WTC11 (cell line): Measurements from ENCODE around the gene RMND5B. TPM values are rescaled to one million over a fixed set of nuclear protein-coding genes. Genes with fewer than 3 reads are reported as not detected.
A peak's percentile ranks its signal among the peaks of the same experiment; 100 is the strongest.

Experiments used
- ATF6 ChIP-seq: sonication (generic); formaldehyde crosslinking; IDR thresholded peaks from 2 replicates; pipeline ENCODE4 v1.8.1; 2023; ENCODE audit warnings: mild to moderate bottlenecking, missing genetic modification reagents
- CBFB ChIP-seq: sonication (generic); formaldehyde crosslinking; IDR thresholded peaks from 2 replicates; pipeline ENCODE4 v1.8.1; 2022; ENCODE audit warnings: mild to moderate bottlenecking, low read depth, missing genetic modification reagents
- ESRRA ChIP-seq: sonication (generic); formaldehyde crosslinking; IDR thresholded peaks from 2 replicates; pipeline ENCODE4 v1.8.1; 2022; ENCODE audit warnings: mild to moderate bottlenecking, missing genetic modification reagents, borderline replicate concordance
- FOXK1 ChIP-seq: sonication (generic); formaldehyde crosslinking; IDR thresholded peaks from 2 replicates; pipeline ENCODE4 v1.8.0; 2022; ENCODE audit warnings: mild to moderate bottlenecking, moderate library complexity, missing genetic modification reagents
- FOXP1 ChIP-seq: sonication (generic); formaldehyde crosslinking; IDR thresholded peaks from 2 replicates; pipeline ENCODE4 v1.8.0; 2022; ENCODE audit warnings: missing genetic modification reagents, mild to moderate bottlenecking, moderate library complexity, borderline replicate concordance
- FOXP4 ChIP-seq: sonication (generic); formaldehyde crosslinking; IDR thresholded peaks from 2 replicates; pipeline ENCODE4 v1.8.0; 2022; ENCODE audit warnings: mild to moderate bottlenecking, missing genetic modification reagents
- GABPB1 ChIP-seq: sonication (generic); formaldehyde crosslinking; IDR thresholded peaks from 2 replicates; pipeline ENCODE4 v1.8.1; 2023; ENCODE audit warnings: mild to moderate bottlenecking, missing genetic modification reagents
- IRF1 ChIP-seq: sonication (generic); formaldehyde crosslinking; IDR thresholded peaks from 2 replicates; pipeline ENCODE4 v1.8.0; 2023; ENCODE audit warnings: missing genetic modification reagents
- MAX ChIP-seq: sonication (generic); formaldehyde crosslinking; IDR thresholded peaks from 2 replicates; pipeline ENCODE4 v1.8.0; 2022; ENCODE audit warnings: mild to moderate bottlenecking, missing genetic modification reagents
- MLX ChIP-seq: sonication (generic); formaldehyde crosslinking; IDR thresholded peaks from 2 replicates; pipeline ENCODE4 v1.8.1; 2023; ENCODE audit warnings: mild to moderate bottlenecking, missing genetic modification reagents, moderate library complexity
- MXD4 ChIP-seq: fragments of 250-450 bp; sonication (Bioruptor Pico); IDR thresholded peaks from 2 replicates; pipeline ENCODE4 v1.8.0; 2021; ENCODE audit warnings: mild to moderate bottlenecking, moderate library complexity, borderline replicate concordance
- NFE2L1 ChIP-seq: sonication (generic); formaldehyde crosslinking; IDR thresholded peaks from 2 replicates; pipeline ENCODE4 v1.8.1; 2023; ENCODE audit warnings: missing genetic modification reagents
- NR2C2 ChIP-seq: sonication (generic); formaldehyde crosslinking; IDR thresholded peaks from 2 replicates; pipeline ENCODE4 v1.8.0; 2022; ENCODE audit warnings: mild to moderate bottlenecking, missing genetic modification reagents
- OVOL2 ChIP-seq: fragments of 250-450 bp; sonication (Bioruptor Pico); IDR thresholded peaks from 2 replicates; pipeline ENCODE4 v1.9.0; 2021; ENCODE audit warnings: mild to moderate bottlenecking, borderline replicate concordance
- RORB ChIP-seq: fragments of 250-450 bp; sonication (Bioruptor Pico); IDR thresholded peaks from 2 replicates; pipeline ENCODE4 v1.9.0; 2021; ENCODE audit warnings: mild to moderate bottlenecking
- SOX15 ChIP-seq: fragments of 250-450 bp; sonication (Bioruptor Pico); IDR thresholded peaks from 2 replicates; pipeline ENCODE4 v1.9.0; 2021; ENCODE audit warnings: mild to moderate bottlenecking
- TP53 ChIP-seq: sonication (generic); formaldehyde crosslinking; IDR thresholded peaks from 2 replicates; pipeline ENCODE4 v1.8.1; 2023; ENCODE audit warnings: mild to moderate bottlenecking, missing genetic modification reagents
- ZBTB21 ChIP-seq: sonication (generic); formaldehyde crosslinking; IDR thresholded peaks from 2 replicates; pipeline ENCODE4 v1.8.1; 2023; ENCODE audit warnings: mild to moderate bottlenecking, missing genetic modification reagents, borderline replicate concordance
- ZNF232 ChIP-seq: sonication (generic); formaldehyde crosslinking; IDR thresholded peaks from 2 replicates; pipeline ENCODE4 v1.8.0; 2022; ENCODE audit warnings: mild to moderate bottlenecking, missing genetic modification reagents
- ZNF396 ChIP-seq: fragments of 250-450 bp; sonication (Bioruptor Pico); IDR thresholded peaks from 2 replicates; pipeline ENCODE4 v1.8.0; 2021; ENCODE audit warnings: mild to moderate bottlenecking, moderate library complexity, borderline replicate concordance
- ZNF532 ChIP-seq: fragments of 250-450 bp; sonication (Bioruptor Pico); IDR thresholded peaks from 2 replicates; pipeline ENCODE4 v1.9.0; 2021; ENCODE audit warnings: mild to moderate bottlenecking, borderline replicate concordance
- total RNA-seq: library from RNA; stranded (reverse); gene quantifications from 3 replicates; pipeline ENCODE4 v1.2.3, GENCODE V29; 2021
- TF ChIP-seq, protein P1 (sequence below): sonication (generic); formaldehyde crosslinking; IDR thresholded peaks from 2 replicates; pipeline ENCODE4 v1.8.1; 2022; ENCODE audit warnings: mild to moderate bottlenecking, missing genetic modification reagents, moderate library complexity, borderline replicate concordance
- TF ChIP-seq, protein P2 (sequence below): sonication (generic); formaldehyde crosslinking; IDR thresholded peaks from 2 replicates; pipeline ENCODE4 v1.8.1; 2022; ENCODE audit warnings: low read depth, mild to moderate bottlenecking, moderate library complexity, missing genetic modification reagents, borderline replicate concordance
- TF ChIP-seq, protein P3 (sequence below): fragments of 250-450 bp; sonication (Bioruptor Pico); IDR thresholded peaks from 2 replicates; pipeline ENCODE4 v1.8.0; 2021; ENCODE audit warnings: mild to moderate bottlenecking

RMND5B gene
- total RNA-seq, 1 experiment from 2014 or later, result 93.3 TPM

GRCh38 chr5:178180141-178180863 is 49.5 kb downstream of the RMND5B start (continued):
- TF ChIP-seq ZNF532, result no peak
- TF ChIP-seq IRF1 (CRISPR knock-in tag), result no peak
- TF ChIP-seq RORB (CRISPR knock-in tag), result no peak
- TF ChIP-seq, protein P1, sequence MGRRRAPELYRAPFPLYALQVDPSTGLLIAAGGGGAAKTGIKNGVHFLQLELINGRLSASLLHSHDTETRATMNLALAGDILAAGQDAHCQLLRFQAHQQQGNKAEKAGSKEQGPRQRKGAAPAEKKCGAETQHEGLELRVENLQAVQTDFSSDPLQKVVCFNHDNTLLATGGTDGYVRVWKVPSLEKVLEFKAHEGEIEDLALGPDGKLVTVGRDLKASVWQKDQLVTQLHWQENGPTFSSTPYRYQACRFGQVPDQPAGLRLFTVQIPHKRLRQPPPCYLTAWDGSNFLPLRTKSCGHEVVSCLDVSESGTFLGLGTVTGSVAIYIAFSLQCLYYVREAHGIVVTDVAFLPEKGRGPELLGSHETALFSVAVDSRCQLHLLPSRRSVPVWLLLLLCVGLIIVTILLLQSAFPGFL, result no peak
- TF ChIP-seq, protein P2, sequence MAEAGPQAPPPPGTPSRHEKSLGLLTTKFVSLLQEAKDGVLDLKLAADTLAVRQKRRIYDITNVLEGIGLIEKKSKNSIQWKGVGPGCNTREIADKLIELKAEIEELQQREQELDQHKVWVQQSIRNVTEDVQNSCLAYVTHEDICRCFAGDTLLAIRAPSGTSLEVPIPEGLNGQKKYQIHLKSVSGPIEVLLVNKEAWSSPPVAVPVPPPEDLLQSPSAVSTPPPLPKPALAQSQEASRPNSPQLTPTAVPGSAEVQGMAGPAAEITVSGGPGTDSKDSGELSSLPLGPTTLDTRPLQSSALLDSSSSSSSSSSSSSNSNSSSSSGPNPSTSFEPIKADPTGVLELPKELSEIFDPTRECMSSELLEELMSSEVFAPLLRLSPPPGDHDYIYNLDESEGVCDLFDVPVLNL (CRISPR knock-in tag), result no peak
- TF ChIP-seq MLX (CRISPR knock-in tag), result no peak
- TF ChIP-seq ATF6, result no peak
- no peak for TF ChIP-seq OVOL2 (CRISPR knock-in tag)
- TF ChIP-seq CBFB, result no peak
- no peak for TF ChIP-seq ESRRA (CRISPR knock-in tag)
- TF ChIP-seq FOXP4 (CRISPR knock-in tag), result no peak
- TF ChIP-seq TP53 (CRISPR knock-in tag), result no peak
- TF ChIP-seq MAX (CRISPR knock-in tag), result peak; percentile 91
- TF ChIP-seq MXD4 (CRISPR knock-in tag), result no peak
- TF ChIP-seq FOXP1 (CRISPR knock-in tag), result no peak
- no peak for TF ChIP-seq NR2C2
- TF ChIP-seq NFE2L1 (CRISPR knock-in tag), result no peak
- TF ChIP-seq GABPB1 (CRISPR knock-in tag), result no peak
- TF ChIP-seq FOXK1, result no peak
- TF ChIP-seq SOX15 (CRISPR knock-in tag), result no peak
- 0 out of 2 replicates have a peak, but pooled peaks have one; percentile 48 for TF ChIP-seq ZNF396 (CRISPR knock-in tag)
- peak; percentile 73; the same call in 1 of the 2 replicates for TF ChIP-seq ZBTB21 (CRISPR knock-in tag)
- TF ChIP-seq ZNF232 (CRISPR knock-in tag), result no peak
- TF ChIP-seq, protein P3, sequence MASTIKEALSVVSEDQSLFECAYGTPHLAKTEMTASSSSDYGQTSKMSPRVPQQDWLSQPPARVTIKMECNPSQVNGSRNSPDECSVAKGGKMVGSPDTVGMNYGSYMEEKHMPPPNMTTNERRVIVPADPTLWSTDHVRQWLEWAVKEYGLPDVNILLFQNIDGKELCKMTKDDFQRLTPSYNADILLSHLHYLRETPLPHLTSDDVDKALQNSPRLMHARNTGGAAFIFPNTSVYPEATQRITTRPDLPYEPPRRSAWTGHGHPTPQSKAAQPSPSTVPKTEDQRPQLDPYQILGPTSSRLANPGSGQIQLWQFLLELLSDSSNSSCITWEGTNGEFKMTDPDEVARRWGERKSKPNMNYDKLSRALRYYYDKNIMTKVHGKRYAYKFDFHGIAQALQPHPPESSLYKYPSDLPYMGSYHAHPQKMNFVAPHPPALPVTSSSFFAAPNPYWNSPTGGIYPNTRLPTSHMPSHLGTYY, result no peak; the same call in 1 of the 2 replicates
